ENCODE data around the gene TOM1.

DNA sequence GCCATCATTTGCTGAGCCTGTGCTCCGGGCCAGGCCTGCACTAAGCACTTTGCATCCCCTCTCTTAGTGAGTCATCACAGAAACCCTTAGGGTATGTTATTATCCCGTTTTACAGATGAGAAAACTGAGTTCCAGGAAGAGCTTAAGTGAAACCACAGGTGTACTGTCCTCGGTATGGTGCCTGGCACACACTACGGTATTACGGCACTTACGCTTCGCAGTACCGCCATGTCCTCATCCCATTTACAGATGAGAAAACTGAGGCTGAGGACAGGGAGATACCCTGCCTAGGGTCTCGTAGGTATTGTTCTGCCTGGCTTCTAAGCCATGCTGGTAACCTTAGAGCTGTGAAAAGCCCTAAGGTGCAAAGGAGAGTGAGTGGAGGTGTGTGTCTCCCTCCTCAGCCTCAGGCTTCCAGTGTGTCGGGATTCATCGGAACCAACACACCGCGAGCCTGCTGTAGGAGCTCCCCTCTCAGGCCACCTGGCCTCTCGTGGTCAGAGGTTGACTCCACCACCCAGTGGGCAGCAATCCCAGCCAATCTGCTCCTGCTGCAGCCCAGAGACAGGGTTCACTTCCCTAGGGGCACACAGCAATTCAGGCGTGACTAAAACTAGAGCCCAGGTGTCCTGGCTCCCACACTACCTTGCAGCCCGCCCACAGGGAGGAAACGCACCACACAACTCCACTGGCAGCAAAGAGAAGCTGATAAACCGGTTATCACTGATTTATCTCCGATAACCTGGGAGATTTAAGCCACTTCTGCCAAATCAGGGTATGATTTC, 41.6 kb downstream of the TOM1 start:
- TF ChIP-seq MXI1 (IDR thresholded peaks at IDR 0.05; ENCODE audit: low read depth, low read length), result no peak
- TF ChIP-seq RAD21 (IDR thresholded peaks at IDR 0.05; ENCODE audit: low read length), result no peak
- no peak for TF ChIP-seq JUND (IDR thresholded peaks at IDR 0.05)
- TF ChIP-seq, protein P1, sequence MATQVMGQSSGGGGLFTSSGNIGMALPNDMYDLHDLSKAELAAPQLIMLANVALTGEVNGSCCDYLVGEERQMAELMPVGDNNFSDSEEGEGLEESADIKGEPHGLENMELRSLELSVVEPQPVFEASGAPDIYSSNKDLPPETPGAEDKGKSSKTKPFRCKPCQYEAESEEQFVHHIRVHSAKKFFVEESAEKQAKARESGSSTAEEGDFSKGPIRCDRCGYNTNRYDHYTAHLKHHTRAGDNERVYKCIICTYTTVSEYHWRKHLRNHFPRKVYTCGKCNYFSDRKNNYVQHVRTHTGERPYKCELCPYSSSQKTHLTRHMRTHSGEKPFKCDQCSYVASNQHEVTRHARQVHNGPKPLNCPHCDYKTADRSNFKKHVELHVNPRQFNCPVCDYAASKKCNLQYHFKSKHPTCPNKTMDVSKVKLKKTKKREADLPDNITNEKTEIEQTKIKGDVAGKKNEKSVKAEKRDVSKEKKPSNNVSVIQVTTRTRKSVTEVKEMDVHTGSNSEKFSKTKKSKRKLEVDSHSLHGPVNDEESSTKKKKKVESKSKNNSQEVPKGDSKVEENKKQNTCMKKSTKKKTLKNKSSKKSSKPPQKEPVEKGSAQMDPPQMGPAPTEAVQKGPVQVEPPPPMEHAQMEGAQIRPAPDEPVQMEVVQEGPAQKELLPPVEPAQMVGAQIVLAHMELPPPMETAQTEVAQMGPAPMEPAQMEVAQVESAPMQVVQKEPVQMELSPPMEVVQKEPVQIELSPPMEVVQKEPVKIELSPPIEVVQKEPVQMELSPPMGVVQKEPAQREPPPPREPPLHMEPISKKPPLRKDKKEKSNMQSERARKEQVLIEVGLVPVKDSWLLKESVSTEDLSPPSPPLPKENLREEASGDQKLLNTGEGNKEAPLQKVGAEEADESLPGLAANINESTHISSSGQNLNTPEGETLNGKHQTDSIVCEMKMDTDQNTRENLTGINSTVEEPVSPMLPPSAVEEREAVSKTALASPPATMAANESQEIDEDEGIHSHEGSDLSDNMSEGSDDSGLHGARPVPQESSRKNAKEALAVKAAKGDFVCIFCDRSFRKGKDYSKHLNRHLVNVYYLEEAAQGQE (IDR thresholded peaks at IDR 0.05; ENCODE audit: low read depth, low read length), result no peak
- TF ChIP-seq, protein P2, sequence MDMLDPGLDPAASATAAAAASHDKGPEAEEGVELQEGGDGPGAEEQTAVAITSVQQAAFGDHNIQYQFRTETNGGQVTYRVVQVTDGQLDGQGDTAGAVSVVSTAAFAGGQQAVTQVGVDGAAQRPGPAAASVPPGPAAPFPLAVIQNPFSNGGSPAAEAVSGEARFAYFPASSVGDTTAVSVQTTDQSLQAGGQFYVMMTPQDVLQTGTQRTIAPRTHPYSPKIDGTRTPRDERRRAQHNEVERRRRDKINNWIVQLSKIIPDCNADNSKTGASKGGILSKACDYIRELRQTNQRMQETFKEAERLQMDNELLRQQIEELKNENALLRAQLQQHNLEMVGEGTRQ (IDR thresholded peaks at IDR 0.05; ENCODE audit: borderline replicate concordance, low read depth, low read length), result no peak
- TF ChIP-seq, protein P3, sequence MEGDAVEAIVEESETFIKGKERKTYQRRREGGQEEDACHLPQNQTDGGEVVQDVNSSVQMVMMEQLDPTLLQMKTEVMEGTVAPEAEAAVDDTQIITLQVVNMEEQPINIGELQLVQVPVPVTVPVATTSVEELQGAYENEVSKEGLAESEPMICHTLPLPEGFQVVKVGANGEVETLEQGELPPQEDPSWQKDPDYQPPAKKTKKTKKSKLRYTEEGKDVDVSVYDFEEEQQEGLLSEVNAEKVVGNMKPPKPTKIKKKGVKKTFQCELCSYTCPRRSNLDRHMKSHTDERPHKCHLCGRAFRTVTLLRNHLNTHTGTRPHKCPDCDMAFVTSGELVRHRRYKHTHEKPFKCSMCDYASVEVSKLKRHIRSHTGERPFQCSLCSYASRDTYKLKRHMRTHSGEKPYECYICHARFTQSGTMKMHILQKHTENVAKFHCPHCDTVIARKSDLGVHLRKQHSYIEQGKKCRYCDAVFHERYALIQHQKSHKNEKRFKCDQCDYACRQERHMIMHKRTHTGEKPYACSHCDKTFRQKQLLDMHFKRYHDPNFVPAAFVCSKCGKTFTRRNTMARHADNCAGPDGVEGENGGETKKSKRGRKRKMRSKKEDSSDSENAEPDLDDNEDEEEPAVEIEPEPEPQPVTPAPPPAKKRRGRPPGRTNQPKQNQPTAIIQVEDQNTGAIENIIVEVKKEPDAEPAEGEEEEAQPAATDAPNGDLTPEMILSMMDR (IDR thresholded peaks at IDR 0.05), result no peak
- TF ChIP-seq TEAD4 (IDR thresholded peaks at IDR 0.05; ENCODE audit: borderline replicate concordance, insufficient read depth), result no peak
- TF ChIP-seq GATA2 (CRISPR knock-in tag; IDR thresholded peaks at IDR 0.05), result no peak
- no peak for TF ChIP-seq POLR2AphosphoS5 (IDR thresholded peaks at IDR 0.05; ENCODE audit: low read depth, low read length)
- TF ChIP-seq, protein P4, sequence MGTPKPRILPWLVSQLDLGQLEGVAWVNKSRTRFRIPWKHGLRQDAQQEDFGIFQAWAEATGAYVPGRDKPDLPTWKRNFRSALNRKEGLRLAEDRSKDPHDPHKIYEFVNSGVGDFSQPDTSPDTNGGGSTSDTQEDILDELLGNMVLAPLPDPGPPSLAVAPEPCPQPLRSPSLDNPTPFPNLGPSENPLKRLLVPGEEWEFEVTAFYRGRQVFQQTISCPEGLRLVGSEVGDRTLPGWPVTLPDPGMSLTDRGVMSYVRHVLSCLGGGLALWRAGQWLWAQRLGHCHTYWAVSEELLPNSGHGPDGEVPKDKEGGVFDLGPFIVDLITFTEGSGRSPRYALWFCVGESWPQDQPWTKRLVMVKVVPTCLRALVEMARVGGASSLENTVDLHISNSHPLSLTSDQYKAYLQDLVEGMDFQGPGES (IDR thresholded peaks at IDR 0.05; ENCODE audit: low read depth, low read length), result no peak
- no peak for TF ChIP-seq FOSL2 (IDR thresholded peaks at IDR 0.05; ENCODE audit: borderline replicate concordance, low read depth)

Data from SK-N-SH (cell line).